WI38 (cell line): ENCODE results near the gene USF2.

ENCODE experiments used
- H3K4me3 ChIP-seq: 2 replicates; pipeline ENCODE4 v1.5.1; 2011; ENCODE audit warnings: low read depth, mild to moderate bottlenecking, control low read depth, low read length
- CTCF ChIP-seq: IDR thresholded peaks from 2 replicates; pipeline ENCODE4 v1.5.1; 2012; ENCODE audit warnings: low read depth, mild to moderate bottlenecking, control low read depth, low read length

Gene USF2

GRCh38 chr19:35311901-35312665 is 43.3 kb downstream of the USF2 start:
- no peak for TF ChIP-seq CTCF
- H3K4me3 ChIP-seq, result no peak overlapping the region

GRCh38 chr19:35313587-35313986 is 44.8 kb downstream of the USF2 start:
- TF ChIP-seq CTCF, result no peak
- H3K4me3 ChIP-seq, result no peak overlapping the region

- no peak for TF ChIP-seq CTCF
- no peak overlapping the region for H3K4me3 ChIP-seq
Observed at GRCh38 chr19:35314031-35314430, 45.3 kb downstream of the USF2 start.

GRCh38 chr19:35314858-35315470 is 46.2 kb downstream of the USF2 start:
- no peak for TF ChIP-seq CTCF
- no peak overlapping the region for H3K4me3 ChIP-seq

- H3K4me3 ChIP-seq, result no peak overlapping the region
- no peak for TF ChIP-seq CTCF
Observed at GRCh38 chr19:35315883-35316282, 47.1 kb downstream of the USF2 start.

GRCh38 chr19:35316560-35316959 is 47.8 kb downstream of the USF2 start:
- no peak for TF ChIP-seq CTCF
- no peak overlapping the region for H3K4me3 ChIP-seq

GRCh38 chr19:35317464-35318043 is 48.8 kb downstream of the USF2 start:
- H3K4me3 ChIP-seq, result no peak overlapping the region
- TF ChIP-seq CTCF, result no peak
